Stimulated activated CD4-positive, alpha-beta T cell treated with anti-CD3 and anti-CD28 coated beads, Interleukin-2, amount 100 ng/mL, for 24 hours (primary cell): Measurements from ENCODE around the gene SPAG8.

Source experiments
- DNase-seq, 2 donors: peaks; one replicate each; pipeline ENCODE4 v3.0.0-alpha.2; 2020

Gene SPAG8

DNA sequence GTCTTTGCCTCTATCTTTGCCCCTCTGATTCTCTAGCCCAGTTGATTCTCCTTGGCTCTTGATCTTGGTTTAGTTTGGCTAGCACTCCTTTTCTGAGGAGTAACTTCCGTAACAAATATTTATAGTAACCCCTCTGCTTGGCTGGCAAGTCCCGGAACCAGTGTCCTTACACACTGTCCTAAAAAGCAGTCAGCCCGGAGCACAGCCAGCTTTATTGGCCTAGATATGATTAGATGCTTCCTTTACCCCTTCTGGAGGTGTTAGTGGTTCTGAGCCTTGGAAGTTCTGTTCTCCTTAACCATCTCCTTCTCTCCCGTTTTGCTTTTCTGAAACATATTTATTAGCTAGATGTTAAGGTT lies 41.0 kb downstream of the SPAG8 start:
- no peak for DNase-seq

DNA sequence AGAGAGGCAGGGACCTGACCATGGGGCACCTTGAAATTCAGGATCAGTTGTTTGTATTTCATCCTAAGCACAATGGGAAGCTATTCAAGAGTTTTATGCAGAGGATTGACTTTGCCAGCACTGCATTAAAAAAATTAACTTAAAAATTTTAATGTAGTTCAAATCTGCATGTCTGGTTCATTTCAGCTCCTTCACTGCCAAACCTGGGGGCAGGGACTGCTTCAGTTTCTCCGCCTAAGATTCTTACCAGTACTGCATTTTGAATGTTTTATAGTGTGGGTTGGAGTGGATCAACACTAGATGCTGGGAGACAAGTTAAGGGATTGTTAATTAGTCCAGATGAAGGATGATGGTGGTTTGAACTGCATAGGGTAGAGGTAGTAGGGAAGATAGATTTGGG lies 42.3 kb downstream of the SPAG8 start:
- DNase-seq, result no peak

- DNase-seq, result no peak
These were observed 44.6 kb downstream of the SPAG8 start for GRCh38 chr9:35767458-35767857.

- no peak for DNase-seq
These were observed 45.1 kb downstream of the SPAG8 start for GRCh38 chr9:35766997-35767396.

DNA sequence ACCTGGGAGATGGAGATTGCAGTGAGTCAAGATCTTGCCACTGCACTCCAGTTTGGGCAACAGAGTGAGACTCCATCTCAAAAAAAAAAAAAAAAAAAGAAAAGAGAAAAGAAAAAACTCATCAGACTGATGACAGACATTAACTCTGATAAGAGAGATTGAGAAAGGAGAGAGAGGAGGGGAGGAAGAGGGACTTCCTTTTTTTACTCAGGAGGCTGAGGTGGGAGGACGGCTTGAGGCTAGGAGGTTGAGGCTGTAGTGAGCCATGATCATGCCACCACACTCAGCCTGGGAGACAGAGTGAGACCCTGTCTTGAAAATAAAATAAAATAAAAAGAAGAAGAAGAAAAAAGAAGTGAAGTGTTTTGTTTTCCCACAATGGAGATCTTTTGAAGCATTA lies 48.3 kb downstream of the SPAG8 start:
- no peak for DNase-seq

DNA sequence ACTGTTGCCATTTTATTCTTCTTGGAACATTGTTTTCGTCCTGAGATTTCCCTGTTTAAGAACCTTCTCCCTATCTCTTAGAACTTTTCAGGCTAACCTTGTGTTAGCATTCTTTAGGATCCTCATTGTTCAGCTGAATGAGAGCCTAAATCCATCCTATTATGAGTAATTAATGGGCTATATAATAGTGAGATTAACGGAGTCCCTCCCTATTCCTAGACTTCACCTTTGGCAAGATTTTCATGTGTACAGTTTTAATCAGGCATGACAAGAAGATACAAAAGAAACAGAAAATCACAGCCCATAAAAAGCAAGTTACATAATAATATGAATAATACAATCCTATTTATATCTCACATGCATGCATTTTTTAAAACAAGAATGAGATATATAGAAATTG lies 48.9 kb downstream of the SPAG8 start:
- no peak for DNase-seq

GRCh38 chr9:35760651-35761050 lies 51.4 kb downstream of the SPAG8 start:
- DNase-seq, result no peak

DNA sequence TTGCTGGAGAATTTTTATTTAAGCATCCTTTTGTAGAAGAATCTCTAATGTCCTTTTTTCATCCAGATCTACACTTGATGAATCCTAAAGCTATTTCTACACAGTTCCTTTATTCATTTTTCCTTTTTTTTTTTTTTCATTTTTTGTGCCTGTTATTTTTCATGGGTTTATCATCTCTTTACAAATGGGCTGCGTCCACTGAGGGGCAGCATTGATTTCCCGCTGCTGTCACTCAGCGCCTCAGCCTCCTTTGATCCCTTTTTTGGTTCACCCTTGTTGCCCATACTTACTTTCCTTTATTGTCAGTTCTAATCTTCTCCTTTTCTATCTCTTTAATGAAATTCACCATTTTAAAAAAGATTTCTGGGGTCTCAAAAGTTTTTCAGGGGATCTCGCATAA lies 52.3 kb downstream of the SPAG8 start:
- DNase-seq, result no peak
